GM12873 (cell line): Measurements from ENCODE around the gene ART4.

ENCODE experiments used
- TF ChIP-seq, protein P1 (sequence below): IDR thresholded peaks from 2 replicates; pipeline ENCODE4 v1.5.1; 2012; ENCODE audit warnings: low read depth, mild to moderate bottlenecking, moderate library complexity, low read length, control low read depth; ENCODE audit not compliant: insufficient read depth; ENCODE audit errors: missing control alignments

Gene ART4

DNA sequence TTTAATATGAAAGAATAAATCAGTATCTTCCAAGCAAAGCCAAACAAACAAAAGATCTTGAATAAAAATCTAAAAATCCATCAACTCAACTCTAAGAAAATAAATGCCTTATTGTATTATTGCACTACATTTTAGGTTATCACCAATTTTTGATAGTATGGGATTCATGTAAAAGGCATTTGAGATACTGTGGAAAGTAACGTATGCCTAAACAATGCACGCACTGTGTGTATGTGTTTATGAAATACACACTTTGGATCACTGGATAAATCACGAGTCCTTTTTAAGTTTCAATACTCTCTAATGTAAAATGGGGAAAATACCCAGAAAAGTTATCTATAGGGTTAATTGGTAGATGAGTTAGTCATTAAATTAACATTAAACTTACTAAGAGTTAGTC lies 57.8 kb downstream of the ART4 start:
- TF ChIP-seq, protein P1, sequence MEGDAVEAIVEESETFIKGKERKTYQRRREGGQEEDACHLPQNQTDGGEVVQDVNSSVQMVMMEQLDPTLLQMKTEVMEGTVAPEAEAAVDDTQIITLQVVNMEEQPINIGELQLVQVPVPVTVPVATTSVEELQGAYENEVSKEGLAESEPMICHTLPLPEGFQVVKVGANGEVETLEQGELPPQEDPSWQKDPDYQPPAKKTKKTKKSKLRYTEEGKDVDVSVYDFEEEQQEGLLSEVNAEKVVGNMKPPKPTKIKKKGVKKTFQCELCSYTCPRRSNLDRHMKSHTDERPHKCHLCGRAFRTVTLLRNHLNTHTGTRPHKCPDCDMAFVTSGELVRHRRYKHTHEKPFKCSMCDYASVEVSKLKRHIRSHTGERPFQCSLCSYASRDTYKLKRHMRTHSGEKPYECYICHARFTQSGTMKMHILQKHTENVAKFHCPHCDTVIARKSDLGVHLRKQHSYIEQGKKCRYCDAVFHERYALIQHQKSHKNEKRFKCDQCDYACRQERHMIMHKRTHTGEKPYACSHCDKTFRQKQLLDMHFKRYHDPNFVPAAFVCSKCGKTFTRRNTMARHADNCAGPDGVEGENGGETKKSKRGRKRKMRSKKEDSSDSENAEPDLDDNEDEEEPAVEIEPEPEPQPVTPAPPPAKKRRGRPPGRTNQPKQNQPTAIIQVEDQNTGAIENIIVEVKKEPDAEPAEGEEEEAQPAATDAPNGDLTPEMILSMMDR: no peak

DNA sequence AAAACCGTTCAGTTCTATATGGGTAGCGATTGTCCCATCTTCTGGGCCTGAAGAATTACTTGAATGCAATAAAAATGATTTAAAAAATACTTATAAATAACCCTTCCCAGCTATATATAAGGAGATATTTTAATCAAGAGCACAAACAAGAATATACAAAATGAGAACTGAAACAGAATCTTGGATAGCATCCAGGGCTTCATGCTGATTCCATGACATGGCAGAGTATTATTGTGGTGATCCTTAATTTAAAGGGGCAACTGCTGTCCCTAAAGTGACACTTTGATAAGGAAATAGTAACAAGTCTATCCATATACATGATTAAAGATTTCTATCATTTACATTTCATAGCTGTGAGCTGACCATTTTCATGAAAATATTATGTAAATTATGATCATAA lies 58.9 kb downstream of the ART4 start:
- TF ChIP-seq, protein P1: no peak

DNA sequence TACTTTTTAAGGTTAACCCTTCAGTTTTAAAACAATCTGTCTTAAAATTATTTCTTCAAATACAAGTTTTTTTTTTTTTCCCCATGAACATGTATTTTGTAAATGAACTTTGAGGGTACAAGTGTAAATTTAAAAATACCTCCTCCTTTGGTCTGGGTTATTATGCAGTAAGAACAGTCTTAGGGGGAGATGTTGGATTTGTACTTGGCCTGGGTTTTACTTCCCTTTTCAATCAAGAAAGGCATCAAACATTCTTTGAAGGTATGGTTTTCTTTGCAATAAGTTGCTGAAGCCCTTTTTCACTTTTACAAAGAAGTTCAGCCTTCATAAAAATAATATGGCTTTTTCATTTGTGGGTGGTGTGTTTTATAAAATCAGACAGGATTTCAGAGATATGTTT lies 60.6 kb downstream of the ART4 start:
- TF ChIP-seq, protein P1: no peak

DNA sequence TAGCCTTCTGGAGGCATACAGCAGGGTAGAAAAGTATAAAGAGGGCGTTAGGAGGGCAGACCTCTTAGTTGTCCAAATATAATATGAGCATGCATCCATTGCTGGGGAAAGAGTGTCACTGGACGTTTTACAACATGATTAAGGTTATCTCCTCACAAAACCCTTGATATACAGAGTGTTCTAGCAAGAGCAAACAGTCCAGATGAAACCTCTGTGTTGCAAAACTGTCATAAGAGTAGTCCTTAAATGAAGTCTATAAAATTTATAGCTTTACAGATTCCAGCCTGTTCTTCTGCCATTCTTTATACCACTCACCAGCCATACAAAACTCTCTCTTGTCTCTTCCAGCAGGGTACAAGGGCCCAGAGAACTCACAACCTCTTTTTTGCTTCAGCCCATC lies 61.8 kb downstream of the ART4 start:
- TF ChIP-seq, protein P1: no peak

DNA sequence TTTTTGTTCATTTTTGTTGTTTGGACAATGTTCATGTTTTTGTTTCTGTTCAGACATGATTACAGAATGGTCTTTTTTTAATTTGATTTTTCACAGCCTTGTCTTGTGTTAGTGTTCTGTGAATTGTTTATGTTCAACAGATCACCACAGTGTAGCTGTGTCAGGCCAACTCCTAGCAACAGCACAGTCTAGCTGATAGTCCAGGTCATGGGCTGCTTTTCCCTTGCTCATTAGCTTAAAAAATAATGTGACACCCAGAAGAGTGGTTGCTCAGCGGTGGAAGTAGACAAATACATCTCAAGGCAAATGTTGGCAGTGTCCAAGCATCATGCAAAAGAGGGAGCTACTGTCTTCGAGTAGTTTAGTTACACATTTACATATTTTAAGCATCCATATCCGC lies 62.5 kb downstream of the ART4 start:
- TF ChIP-seq, protein P1: no peak

DNA sequence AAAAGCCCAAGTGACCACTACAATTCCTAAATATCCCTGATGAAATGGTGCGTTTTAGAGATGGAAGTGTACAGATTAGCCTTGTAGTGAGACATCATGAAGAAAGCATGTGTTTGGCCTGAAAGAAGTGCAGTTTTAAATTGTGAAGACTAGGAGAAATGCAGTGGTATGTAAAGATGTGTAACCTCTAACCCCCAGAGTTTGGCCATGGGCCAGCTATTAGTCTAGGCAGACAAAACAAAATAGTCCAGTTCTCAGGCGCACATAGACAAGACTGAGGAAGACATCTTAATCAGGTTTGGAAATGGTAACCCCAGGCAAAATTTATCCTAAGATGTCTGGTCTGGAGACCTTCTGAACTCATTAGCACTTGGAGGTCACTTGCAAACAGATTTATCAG lies 63.5 kb downstream of the ART4 start:
- TF ChIP-seq, protein P1: no peak

DNA sequence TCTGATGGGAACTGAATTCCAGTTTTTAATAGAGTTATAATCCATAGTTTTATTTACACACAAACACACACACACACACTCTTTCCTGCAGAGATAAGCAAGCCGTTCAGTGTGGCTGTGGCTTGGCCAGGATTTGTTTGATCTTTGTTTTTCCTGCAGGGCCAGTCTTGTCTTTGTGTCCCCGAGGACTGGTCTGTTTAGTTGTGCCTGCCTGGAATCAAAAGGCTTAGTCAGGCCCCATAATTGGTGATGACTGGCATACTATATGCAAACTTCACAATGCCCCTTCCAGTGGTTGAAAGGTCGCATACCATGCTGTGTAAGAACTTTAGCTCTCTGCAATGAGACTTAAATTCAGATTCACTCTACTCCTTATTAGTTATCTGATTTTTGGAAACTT lies 66.1 kb downstream of the ART4 start:
- TF ChIP-seq, protein P1: no peak
